LNCAP (cell line): ENCODE measurements around the gene GOLT1A.

Experiments used
- CTCF ChIP-seq: fragments of 450-650 bp; IDR thresholded peaks from 2 replicates; pipeline ENCODE4 v1.5.1; 2017; ENCODE audit warnings: mild to moderate bottlenecking

GOLT1A gene

GRCh38 chr1:204207136-204207616 lies 6.6 kb downstream of the GOLT1A start:
- TF ChIP-seq CTCF, result peak; percentile 100

- TF ChIP-seq CTCF, result no peak
These were observed 7.7 kb downstream of the GOLT1A start for GRCh38 chr1:204206121-204206520.

- no peak for TF ChIP-seq CTCF
These were observed 8.3 kb downstream of the GOLT1A start for GRCh38 chr1:204205486-204205885.

GRCh38 chr1:204204944-204205343 lies 8.8 kb downstream of the GOLT1A start:
- TF ChIP-seq CTCF, result no peak

- TF ChIP-seq CTCF, result no peak
These were observed 10.5 kb downstream of the GOLT1A start for GRCh38 chr1:204203206-204203767.

GRCh38 chr1:204202481-204202880 lies 11.3 kb downstream of the GOLT1A start:
- TF ChIP-seq CTCF, result no peak

GRCh38 chr1:204201348-204202040 lies 12.3 kb downstream of the GOLT1A start:
- no peak for TF ChIP-seq CTCF
